ENCODE results near the gene DRG2.

DRG2 gene

GRCh38 chr17:18132711-18133110 lies 45.0 kb downstream of the DRG2 start:
- H3K36me3 ChIP-seq (ENCODE audit: control insufficient read depth in 2 of 2, insufficient read depth in 1 of 2, low read length in 2 of 2): no peaks in the 10 kb centered on the region; a peak in 1 of 3 replicates
- H3K4me1 ChIP-seq (ENCODE audit: control insufficient read depth, insufficient read depth, low read length): no peaks in the 10 kb centered on the region
- no peak for TF ChIP-seq ZNF514 (tag by site-specific recombination; IDR thresholded peaks at IDR 0.05)
- peak; percentile 64 for TF ChIP-seq ZNF664 (tag by site-specific recombination; IDR thresholded peaks at IDR 0.05)
- peak; percentile 61 for TF ChIP-seq SCRT2 (tag by site-specific recombination; IDR thresholded peaks at IDR 0.05)
- TF ChIP-seq, protein P1, sequence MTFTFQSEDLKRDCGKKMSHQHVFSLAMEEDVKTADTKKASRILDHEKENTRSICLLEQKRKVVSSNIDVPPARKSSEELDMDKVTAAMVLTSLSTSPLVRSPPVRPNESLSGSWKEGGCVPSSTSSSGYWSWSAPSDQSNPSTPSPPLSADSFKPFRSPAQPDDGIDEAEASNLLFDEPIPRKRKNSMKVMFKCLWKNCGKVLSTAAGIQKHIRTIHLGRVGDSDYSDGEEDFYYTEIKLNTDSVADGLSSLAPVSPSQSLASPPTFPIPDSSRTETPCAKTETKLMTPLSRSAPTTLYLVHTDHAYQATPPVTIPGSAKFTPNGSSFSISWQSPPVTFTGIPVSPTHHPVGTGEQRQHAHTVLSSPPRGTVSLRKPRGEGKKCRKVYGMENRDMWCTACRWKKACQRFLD (tag by site-specific recombination; IDR thresholded peaks at IDR 0.05): no peak
- ChIA-PET POLR2A (no interaction called here), CTCF (interaction anchor here (0.7 to 2.4 kb wide), 2 partner anchors 9 to 26 kb away, joined by 4 to 14 read pairs; no protein-coding TSS in a partner anchor)
- H3K9me3 ChIP-seq (ENCODE audit: control insufficient read depth, insufficient read depth, low read depth, low read length): no peaks in the 10 kb centered on the region
- H3K27ac ChIP-seq (ENCODE audit: extremely low read depth, low read depth, low read length): no peak overlapping the region
- H3K4me3 ChIP-seq (ENCODE audit: low read depth, low read length): no peak overlapping the region

- no peak overlapping the region for H3K27ac ChIP-seq (ENCODE audit: extremely low read depth, low read depth, low read length)
- no peaks in the 10 kb centered on the region for H3K4me1 ChIP-seq (ENCODE audit: control insufficient read depth, insufficient read depth, low read length)
- POLR2A ChIA-PET: no interaction called here
- no peaks in the 10 kb centered on the region; a peak in 1 of 3 replicates for H3K36me3 ChIP-seq (ENCODE audit: control insufficient read depth in 2 of 2, insufficient read depth in 1 of 2, low read length in 2 of 2)
- no peak overlapping the region for H3K4me3 ChIP-seq (ENCODE audit: low read depth, low read length)
- TF ChIP-seq INSM2 (tag by site-specific recombination; IDR thresholded peaks at IDR 0.05): no peak
- TF ChIP-seq GLI2 (tag by site-specific recombination; IDR thresholded peaks at IDR 0.05; ENCODE audit: borderline replicate concordance, low read depth): no peak
- TF ChIP-seq, protein P2, sequence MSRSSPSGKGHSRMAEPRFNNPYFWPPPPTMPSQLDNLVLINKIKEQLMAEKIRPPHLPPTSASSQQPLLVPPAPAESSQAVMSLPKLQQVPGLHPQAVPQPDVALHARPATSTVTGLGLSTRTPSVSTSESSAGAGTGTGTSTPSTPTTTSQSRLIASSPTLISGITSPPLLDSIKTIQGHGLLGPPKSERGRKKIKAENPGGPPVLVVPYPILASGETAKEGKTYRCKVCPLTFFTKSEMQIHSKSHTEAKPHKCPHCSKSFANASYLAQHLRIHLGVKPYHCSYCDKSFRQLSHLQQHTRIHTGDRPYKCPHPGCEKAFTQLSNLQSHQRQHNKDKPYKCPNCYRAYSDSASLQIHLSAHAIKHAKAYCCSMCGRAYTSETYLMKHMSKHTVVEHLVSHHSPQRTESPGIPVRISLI (tag by site-specific recombination; IDR thresholded peaks at IDR 0.05): no peak
- TF ChIP-seq PRDM6 (tag by site-specific recombination; IDR thresholded peaks at IDR 0.05): no peak
- no peak for TF ChIP-seq ZNF214 (tag by site-specific recombination; IDR thresholded peaks at IDR 0.05; ENCODE audit: borderline replicate concordance)
- no peak for TF ChIP-seq ZNF19 (tag by site-specific recombination; IDR thresholded peaks at IDR 0.05; ENCODE audit: low read depth)
- no peak for TF ChIP-seq ZNF223 (tag by site-specific recombination; IDR thresholded peaks at IDR 0.05)
- no peak for TF ChIP-seq ZNF580 (tag by site-specific recombination; IDR thresholded peaks at IDR 0.05)
- TF ChIP-seq ZNF48 (tag by site-specific recombination; IDR thresholded peaks at IDR 0.05): no peak
- no peak for TF ChIP-seq ZNF140 (tag by site-specific recombination; IDR thresholded peaks at IDR 0.05)
- no peak for TF ChIP-seq OVOL3 (tag by site-specific recombination; IDR thresholded peaks at IDR 0.05)
- TF ChIP-seq ZBTB44 (tag by site-specific recombination; IDR thresholded peaks at IDR 0.05): no peak
- no peak for TF ChIP-seq GLIS2 (tag by site-specific recombination; IDR thresholded peaks at IDR 0.05)
- no peak for TF ChIP-seq ZIC2 (tag by site-specific recombination; IDR thresholded peaks at IDR 0.05)
- TF ChIP-seq ZNF623 (tag by site-specific recombination; IDR thresholded peaks at IDR 0.05): no peak
- CTCF ChIA-PET: no interaction called here
- H3K9me3 ChIP-seq (ENCODE audit: control insufficient read depth, insufficient read depth, low read depth, low read length): no peaks in the 10 kb centered on the region
Measured at GRCh38 chr17:18136357-18136756, 48.6 kb downstream of the DRG2 start.

All from HEK293 (cell line).